GM21526 (cell line): ENCODE results near the gene ITIH6.
"Not testable (repeated sequence)": the region's sequence is repeated elsewhere in the genome, so short reads cannot be mapped to it uniquely, and the experiment has no call there.

Source experiments
- ATAC-seq: cut with Tn5 transposase; IDR thresholded peaks from one replicate; pipeline ENCODE4 v1.9.1; 2021; ENCODE audit warnings: moderate library complexity; ENCODE audit not compliant: unreplicated experiment, low FRiP score

Gene ITIH6

DNA sequence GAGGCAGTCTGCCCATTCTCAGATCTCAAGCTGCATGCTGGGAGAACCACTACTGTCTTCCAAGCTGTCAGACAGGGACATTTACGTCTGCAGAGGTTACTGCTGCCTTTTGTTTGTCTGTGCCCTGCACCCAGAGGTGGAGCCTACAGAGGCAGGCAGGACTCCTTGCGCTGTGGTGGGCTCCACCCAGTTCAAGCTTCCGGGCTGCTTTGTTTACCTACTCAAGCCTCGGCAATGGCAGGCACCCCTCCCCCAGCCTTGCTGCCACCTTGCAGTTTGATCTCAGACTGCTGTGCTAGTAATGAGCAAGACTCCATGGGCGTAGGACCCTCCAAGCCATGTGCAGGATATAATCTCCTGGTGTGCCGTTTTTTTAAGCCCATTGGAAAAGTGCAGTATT, 59.5 kb downstream of the ITIH6 start:
- not testable (repeated sequence) for ATAC-seq

DNA sequence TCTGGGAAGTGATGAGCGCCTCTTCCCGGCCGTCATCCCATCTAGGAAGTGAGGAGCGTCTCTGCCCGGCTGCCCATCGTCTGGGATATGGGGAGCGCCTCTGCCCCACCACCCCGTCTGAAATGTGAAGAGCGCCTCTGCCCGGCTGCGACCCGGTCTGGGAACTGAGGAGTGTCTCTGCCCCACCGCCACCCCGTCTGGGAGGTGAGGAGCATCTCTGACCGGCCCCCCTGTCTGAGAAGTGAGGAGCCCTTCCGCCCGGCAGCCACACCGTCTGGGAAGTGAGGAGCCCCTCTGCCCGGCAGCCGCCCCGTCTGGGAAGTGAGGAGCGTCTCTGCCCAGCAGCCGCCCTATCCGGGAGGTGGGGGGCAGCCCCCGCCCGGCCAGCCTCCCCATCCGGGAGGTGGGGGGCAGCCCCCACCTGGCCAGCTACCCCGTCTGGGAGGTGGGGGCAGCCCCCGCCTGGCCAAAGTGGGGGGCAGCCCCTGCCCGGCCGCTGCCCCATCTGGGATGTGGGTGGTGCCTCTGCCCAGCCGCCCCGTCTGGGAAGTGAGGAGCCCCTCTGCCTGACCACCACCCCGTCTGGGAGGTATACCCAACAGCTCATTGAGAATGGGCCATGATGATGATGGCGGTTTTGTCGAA, 61.6 kb downstream of the ITIH6 start:
- not testable (repeated sequence) for ATAC-seq

- ATAC-seq: no peak
Observed at GRCh38 chrX:54721424-54721823, 76.6 kb downstream of the ITIH6 start.

- ATAC-seq: no peak
Observed at GRCh38 chrX:54715621-54716020, 82.4 kb downstream of the ITIH6 start.

- ATAC-seq: no peak
Observed at GRCh38 chrX:54714424-54714823, 83.6 kb downstream of the ITIH6 start.

DNA sequence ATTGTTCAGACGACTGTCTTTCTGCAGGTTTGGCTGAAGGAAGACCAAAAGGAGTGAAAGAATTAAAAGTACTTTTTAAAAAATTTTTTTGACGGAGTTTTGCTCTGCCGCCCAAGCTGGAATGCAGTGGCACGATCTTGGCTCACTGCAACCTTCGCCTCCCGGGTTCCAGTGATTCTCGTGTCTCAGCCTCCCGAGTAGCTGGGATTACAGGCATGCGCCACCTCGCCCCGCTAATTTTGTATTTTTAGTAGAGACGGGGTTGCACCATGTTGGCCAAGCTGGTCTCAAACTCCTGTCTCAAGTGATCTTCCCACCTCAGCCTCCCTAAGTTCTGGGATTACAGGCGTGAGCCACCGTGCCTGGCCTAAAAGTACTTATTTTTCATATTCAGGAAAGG, 86.3 kb downstream of the ITIH6 start:
- ATAC-seq: no peak

GRCh38 chrX:54710920-54711319, 87.1 kb downstream of the ITIH6 start:
- no peak for ATAC-seq

DNA sequence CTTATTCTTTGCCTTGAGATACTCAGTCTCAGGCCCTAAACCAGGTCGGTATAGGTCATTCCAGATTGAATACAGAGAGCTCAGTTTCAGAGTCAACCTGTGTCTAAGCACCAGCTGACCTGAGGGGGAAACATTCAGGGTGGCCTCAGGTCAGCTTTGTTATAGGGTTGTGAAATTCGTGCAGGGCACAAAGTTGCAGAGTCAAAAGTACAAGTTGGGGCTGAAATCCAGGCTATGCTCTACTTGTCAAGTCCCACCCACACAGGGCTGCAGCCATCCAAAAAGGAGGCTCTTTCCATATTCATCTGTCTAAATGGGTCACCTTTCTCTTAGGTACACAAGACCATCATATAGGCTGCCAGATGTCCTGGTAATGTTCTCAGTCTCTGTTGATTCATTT, 89.7 kb downstream of the ITIH6 start:
- ATAC-seq: no peak
